Spleen (tissue), 7 donors: ENCODE measurements around the gene NDUFS5.

Experiments used
- CTCF ChIP-seq, 11 experiments: fragments of 200-600 bp in 7 of 11; fragments of 450-650 bp in 4 of 11; sonication (generic) in 4 of 11; IDR thresholded peaks in 8 of 11; conservative IDR thresholded peaks in 3 of 11; 1 replicate in 7 of 11; 2 replicates in 4 of 11; pipeline versions ENCODE4 v1.4.0 to v1.8.0; 2016 to 2021; ENCODE audit warnings: antibody characterized with exemption in 11 of 11, inconsistent platforms in 4 of 11, mild to moderate bottlenecking in 1 of 11
- POLR2A ChIP-seq, 3 donors: fragments of 450-650 bp; IDR thresholded peaks; one replicate each; pipeline ENCODE4 v1.5.1; 2017; ENCODE audit warnings: antibody characterized with exemption in 3 of 3, mild to moderate bottlenecking in 1 of 3
- POLR2AphosphoS5 ChIP-seq, 3 donors: sonication (generic); formaldehyde crosslinking; IDR thresholded peaks; one replicate each; pipeline ENCODE4 v1.5.1; 2017; ENCODE audit warnings: antibody characterized with exemption in 3 of 3
- donor health status: DM: no; HTN: no; CAD: no; lungs with moderate emphysema.
- donor health status: DM: no; HTN: no; CAD: no.
- donor health status: DM: no; HTN: no; CAD: no.

- TF ChIP-seq CTCF (IDR thresholded peaks at IDR 0.05 in 8 of 11, conservative IDR thresholded peaks at IDR 0.05 in 3 of 11) = no peak
- no peak for TF ChIP-seq POLR2AphosphoS5 (IDR thresholded peaks at IDR 0.05)
- TF ChIP-seq POLR2A (IDR thresholded peaks at IDR 0.05) = no peak
Measured at GRCh38 chr1:39047374-39048229, 21.5 kb downstream of the NDUFS5 start.
